Natural killer cell (primary cell): ENCODE measurements around the gene UCN3. TPM values are rescaled to one million over a fixed set of nuclear protein-coding genes. Genes with fewer than 3 reads are reported as not detected.
"Not testable (repeated sequence)": the region's sequence is repeated elsewhere in the genome, so short reads cannot be mapped to it uniquely, and the experiment has no call there.

Source experiments
- ATAC-seq, 3 donors: fragments of 150-1000 bp in 2 of 3; fragments of 200-7000 bp in 1 of 3; cut with Tn5 transposase; 1 replicate in 1 of 3; 2 replicates in 2 of 3; pipeline ENCODE4 v1.10.0; 2021; ENCODE audit warnings: mild to moderate bottlenecking in 2 of 3, moderate library complexity in 2 of 3
- DNase-seq, 2 donors: peaks; one replicate each; pipeline versions ENCODE4 v3.0.0 to v3.0.0-alpha.2; 2013 to 2021; ENCODE audit warnings: mixed read lengths in 1 of 2
- H3K27ac ChIP-seq: one replicate; pipeline ENCODE4 v1.5.1; 2013; ENCODE audit warnings: mild to moderate bottlenecking, low read length
- H3K27me3 ChIP-seq: one replicate; pipeline ENCODE4 v1.6.1; 2013; ENCODE audit warnings: low read length; ENCODE audit not compliant: control insufficient read depth, insufficient read depth
- H3K36me3 ChIP-seq: one replicate; pipeline ENCODE4 v1.6.1; 2013; ENCODE audit warnings: low read length; ENCODE audit not compliant: control insufficient read depth, insufficient read depth
- H3K4me1 ChIP-seq: one replicate; pipeline ENCODE4 v1.6.1; 2013; ENCODE audit warnings: low read length; ENCODE audit not compliant: control insufficient read depth, insufficient read depth
- H3K4me3 ChIP-seq: one replicate; pipeline ENCODE4 v1.5.1; 2013; ENCODE audit warnings: low read length
- H3K9me3 ChIP-seq: one replicate; pipeline ENCODE4 v1.6.1; 2013; ENCODE audit warnings: low read length; ENCODE audit not compliant: control insufficient read depth, insufficient read depth
- H3K27ac Mint-ChIP-seq, 2 donors: one replicate each; pipeline ENCODE4 v1.8.0; 2022; ENCODE audit warnings: mild to moderate bottlenecking in 2 of 2, mixed read lengths in 2 of 2, moderate library complexity in 1 of 2
- H3K27me3 Mint-ChIP-seq, 2 donors: one replicate each; pipeline ENCODE4 v1.8.0; 2022; ENCODE audit warnings: low read depth in 2 of 2, mixed read lengths in 2 of 2
- H3K36me3 Mint-ChIP-seq: one replicate; pipeline ENCODE4 v1.8.0; 2022; ENCODE audit warnings: mixed read lengths
- H3K4me1 Mint-ChIP-seq, 2 donors: one replicate each; pipeline ENCODE4 v1.8.0; 2022; ENCODE audit warnings: mixed read lengths in 2 of 2
- H3K4me3 Mint-ChIP-seq: one replicate; pipeline ENCODE4 v1.8.0; 2022; ENCODE audit warnings: mild to moderate bottlenecking, moderate library complexity, mixed read lengths
- H3K9me3 Mint-ChIP-seq, 2 donors: one replicate each; pipeline ENCODE4 v1.8.0; 2022; ENCODE audit warnings: mixed read lengths in 2 of 2
- CTCF ChIP-seq: fragments of 200-600 bp; IDR thresholded peaks from one replicate; pipeline ENCODE4 v1.8.0; 2022; ENCODE audit warnings: antibody characterized with exemption
- WGBS: methylation state at CpG from one replicate; pipeline ENCODE4 v1.1.7; 2013; ENCODE audit warnings: missing lambda C conversion rate; ENCODE audit not compliant: insufficient coverage; 5-methylcytosine and 5-hydroxymethylcytosine counted together
- intact Hi-C: fragments of 100-400 bp; cut with micrococcal nuclease; formaldehyde crosslinking; loops from one replicate; pipeline ENCODE4 v1.14.2; 2022
- total RNA-seq, 4 donors: library from RNA; stranded (reverse); fragments of 120-200 nt in 1 of 4; gene quantifications; one replicate each; pipeline versions ENCODE4 v1.2.3 to v1.2.4, GENCODE V29; 2013 to 2022

Gene UCN3
- total RNA-seq, 3 donors from 2014 or later (not counting 1 experiment from before 2014, with no cell fraction given), result not detected

GRCh38 chr10:5402798-5403197, 38.0 kb downstream of the UCN3 start:
- ATAC-seq (no peak), DNase-seq (no peak)
- Mint-ChIP-seq H3K27ac (no peak overlapping the region), H3K27me3 (peaks cover 9 to 28% of the 10 kb centered on the region in 2 donors), H3K36me3 (no peaks in the 10 kb centered on the region), H3K4me3 (no peak overlapping the region), H3K4me1 (no peaks in the 10 kb centered on the region), H3K9me3 (no peaks in the 10 kb centered on the region)
- H3K27ac ChIP-seq, result no peak overlapping the region
- H3K4me1 ChIP-seq, result no peaks in the 10 kb centered on the region
- H3K27me3 ChIP-seq, result no peaks in the 10 kb centered on the region
- 77% methylated on average over 3 of the region's 3 CpGs for WGBS
- no peaks in the 10 kb centered on the region for H3K36me3 ChIP-seq
- TF ChIP-seq CTCF, result no peak
- intact Hi-C loops, result no loop called here
- no peak overlapping the region for H3K4me3 ChIP-seq
- no peaks in the 10 kb centered on the region for H3K9me3 ChIP-seq

DNA sequence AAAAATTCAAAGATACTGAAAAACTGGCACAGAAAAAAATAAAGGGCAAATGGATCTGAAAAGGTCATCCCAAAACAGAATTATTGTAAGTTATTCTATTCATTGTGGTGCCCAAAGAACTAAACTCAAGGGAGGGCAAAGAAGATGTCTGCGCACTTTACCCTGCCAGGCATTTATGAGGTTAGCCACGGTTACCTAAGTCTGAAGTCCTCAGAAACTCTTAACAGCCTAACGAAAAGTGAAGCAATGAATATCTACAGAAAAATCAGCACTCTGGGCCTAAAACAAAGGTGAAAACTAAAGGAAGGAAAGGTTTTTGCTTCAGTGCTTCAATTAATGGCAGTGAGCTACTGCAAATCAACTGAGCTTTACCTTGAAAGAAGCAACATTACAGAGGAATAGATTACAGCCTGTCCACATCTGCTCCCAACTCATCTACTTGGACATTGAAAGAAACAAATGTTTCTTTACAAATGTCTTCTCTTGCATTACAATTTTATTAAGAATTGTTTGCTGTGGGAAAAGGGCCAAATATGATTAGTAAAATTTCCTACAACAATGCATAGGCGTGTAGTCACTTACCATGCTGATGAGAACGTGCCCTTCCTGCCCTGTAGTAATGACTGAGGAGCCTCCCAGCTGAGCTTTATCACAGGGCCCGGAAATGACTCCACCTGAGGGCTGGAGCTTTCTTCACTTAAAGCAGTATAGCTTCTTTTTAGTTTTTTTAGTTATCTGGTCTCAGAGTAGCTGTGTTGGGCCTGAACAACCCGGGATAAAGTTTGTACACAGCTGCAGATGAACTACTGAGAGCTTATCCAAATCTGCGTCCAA, 39.7 kb downstream of the UCN3 start, which contains the start of gene TUBAL3:
TUBAL3 (minus strand) TSS at position 621 of the 834 bp plus-strand sequence; CDS start at position 585, 36 bp downstream.
- H3K4me1 Mint-ChIP-seq, result no peaks in the 10 kb centered on the region
- Histone ChIP-seq H3K9me3 (no peaks in the 10 kb centered on the region), H3K27ac (no peak within 1 kb of the TSS), H3K4me1 (no peaks in the 10 kb centered on the region), H3K4me3 (no peak within 1 kb of the TSS), H3K36me3 (no peaks in the 10 kb centered on the region), H3K27me3 (peaks cover 2% of the 10 kb centered on the region)
- TF ChIP-seq CTCF, result no peak
- H3K4me3 Mint-ChIP-seq, result no peak within 1 kb of the TSS
- H3K27ac Mint-ChIP-seq, result no peak within 1 kb of the TSS
- intact Hi-C loops, result no loop called here
- no peaks in the 10 kb centered on the region for H3K9me3 Mint-ChIP-seq
- peaks cover 12 to 26% of the 10 kb centered on the region in 2 donors for H3K27me3 Mint-ChIP-seq
- no peaks in the 10 kb centered on the region for H3K36me3 Mint-ChIP-seq
- 78% methylated on average over 8 of the region's 8 CpGs for WGBS
- ATAC-seq, result no peak
- no peak for DNase-seq

DNA sequence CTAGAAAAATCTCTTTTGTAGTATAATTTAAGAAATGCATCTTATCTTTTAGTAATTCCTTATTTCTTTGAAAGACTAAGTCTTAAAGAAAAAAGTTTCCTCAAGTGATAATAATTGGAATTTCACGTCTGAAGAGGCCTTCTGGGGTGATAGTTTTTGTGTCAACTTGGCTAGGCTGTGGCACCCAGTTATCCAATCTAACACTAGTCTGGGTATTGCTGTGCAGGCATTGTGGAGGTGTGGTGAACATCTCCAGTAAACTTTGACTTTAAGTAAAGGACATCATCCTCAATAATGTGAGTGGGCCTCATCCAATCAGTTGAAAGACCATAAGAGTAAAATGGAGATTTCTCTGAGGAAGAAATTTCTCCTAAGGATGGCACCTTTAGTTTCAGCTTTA, 42.2 kb downstream of the UCN3 start:
- Mint-ChIP-seq H3K27ac (no peak overlapping the region), H3K4me3 (no peak overlapping the region), H3K36me3 (no peaks in the 10 kb centered on the region), H3K9me3 (no peaks in the 10 kb centered on the region), H3K4me1 (no peaks in the 10 kb centered on the region), H3K27me3 (peaks cover 11 to 20% of the 10 kb centered on the region in 2 donors)
- Histone ChIP-seq H3K27me3 (peaks cover 13% of the 10 kb centered on the region), H3K4me3 (no peak overlapping the region), H3K9me3 (no peaks in the 10 kb centered on the region), H3K4me1 (no peaks in the 10 kb centered on the region), H3K27ac (no peak overlapping the region), H3K36me3 (no peaks in the 10 kb centered on the region)
- no peak for TF ChIP-seq CTCF
- DNase-seq, result no peak
- no peak for ATAC-seq
- 67% methylated on average over 1 of the region's 1 CpG for WGBS
- intact Hi-C loops, result no loop called here

DNA sequence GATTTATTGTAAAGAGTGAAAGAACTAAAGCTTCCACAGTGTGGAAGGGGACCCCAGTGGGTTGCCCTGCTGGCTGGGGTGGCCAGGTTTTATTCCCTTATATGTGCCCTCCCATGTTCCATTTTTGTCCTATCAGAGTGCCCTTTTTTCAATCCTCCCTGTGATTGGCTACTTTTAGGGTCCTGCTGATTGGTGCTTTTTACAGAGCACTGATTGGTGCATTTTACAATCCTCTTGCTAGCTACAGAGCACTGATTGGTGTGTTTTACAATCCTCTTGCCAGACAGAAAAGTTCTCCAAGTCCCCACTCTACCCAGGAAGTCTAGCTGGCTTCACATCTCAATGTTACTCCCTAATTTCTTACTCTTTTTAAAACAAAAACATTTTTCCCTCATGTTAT, 46.0 kb downstream of the UCN3 start:
- H3K9me3 ChIP-seq, H3K27ac Mint-ChIP-seq, H3K4me3 Mint-ChIP-seq, H3K9me3 Mint-ChIP-seq, DNase-seq, intact Hi-C loops, H3K27ac ChIP-seq, H3K4me1 ChIP-seq, H3K36me3 Mint-ChIP-seq, H3K4me3 ChIP-seq, H3K4me1 Mint-ChIP-seq, H3K36me3 ChIP-seq, ATAC-seq: not testable (repeated sequence)
- H3K27me3 ChIP-seq, result peaks cover 15% of the 10 kb centered on the region
- peaks cover 11 to 20% of the 10 kb centered on the region in 2 donors for H3K27me3 Mint-ChIP-seq
